GM12892 (cell line): Measurements from ENCODE around the gene DNAJB13.

Source experiments
- DNase-seq: peaks from one replicate; pipeline ENCODE4 v3.0.0; 2011; ENCODE audit not compliant: insufficient read length
- FAIRE-seq: peaks from 2 replicates; lab custom pipeline; 2011; peaks lifted over from hg19 to GRCh38; lab: Jason Lieb, UNC
- POLR2A ChIP-seq: IDR thresholded peaks from 2 replicates; pipeline ENCODE4 v1.6.1; 2011; ENCODE audit warnings: low read depth, low read length, control low read depth
- POLR2AphosphoS5 ChIP-seq: IDR thresholded peaks from 2 replicates; pipeline ENCODE4 v1.6.1; 2011; ENCODE audit warnings: low read depth, low read length, control low read depth
- TAF1 ChIP-seq: IDR thresholded peaks from 2 replicates; pipeline ENCODE4 v1.6.1; 2011; ENCODE audit warnings: low read depth, mild to moderate bottlenecking, control low read depth, low read length, borderline replicate concordance

Gene DNAJB13

GRCh38 chr11:74015919-74016684, 65.3 kb downstream of the DNAJB13 start:
- FAIRE-seq, result no peak
- TF ChIP-seq POLR2AphosphoS5, result no peak
- TF ChIP-seq POLR2A, result no peak
- TF ChIP-seq TAF1, result no peak
- DNase-seq, result no peak

- TF ChIP-seq POLR2A, result no peak
- no peak for TF ChIP-seq TAF1
- no peak for TF ChIP-seq POLR2AphosphoS5
- DNase-seq, result no peak
- FAIRE-seq, result no peak
Observed at GRCh38 chr11:74017631-74018030, 66.8 kb downstream of the DNAJB13 start.

GRCh38 chr11:74018331-74019005, 67.6 kb downstream of the DNAJB13 start:
- DNase-seq (no peak), FAIRE-seq (no peak)
- no peak for TF ChIP-seq TAF1
- no peak for TF ChIP-seq POLR2AphosphoS5
- no peak for TF ChIP-seq POLR2A

DNA sequence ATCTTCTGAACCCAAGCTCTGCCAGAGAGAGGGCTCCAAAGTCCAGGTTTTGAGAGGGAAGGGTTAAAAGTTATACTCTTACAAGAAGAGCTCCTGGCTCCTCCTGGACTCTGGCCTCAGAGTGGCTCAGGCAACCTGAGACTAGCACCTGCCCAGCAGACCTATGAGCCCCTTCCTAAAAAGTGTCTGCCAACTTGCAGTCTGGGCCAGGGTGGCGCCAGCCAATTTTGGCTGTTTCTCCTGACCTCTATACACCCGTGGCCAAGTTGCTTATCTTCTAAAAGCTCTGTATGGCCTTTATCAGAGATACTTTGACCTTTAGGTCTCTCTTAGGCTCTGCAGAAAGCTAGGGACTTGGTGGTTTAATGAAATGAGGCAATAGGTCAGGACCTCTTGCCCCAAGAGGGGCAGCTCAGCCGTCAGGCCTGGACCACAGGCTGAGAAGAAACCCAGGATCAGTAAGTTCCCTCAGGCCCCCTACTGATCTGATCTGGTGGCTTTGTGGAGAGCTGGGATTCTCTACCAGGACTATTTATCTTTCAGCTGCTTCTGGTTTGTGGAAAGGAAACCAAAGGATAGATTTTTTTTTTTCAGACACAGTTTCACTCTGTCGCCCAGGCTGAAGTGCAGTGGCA, 68.4 kb downstream of the DNAJB13 start:
- FAIRE-seq, result no peak

DNA sequence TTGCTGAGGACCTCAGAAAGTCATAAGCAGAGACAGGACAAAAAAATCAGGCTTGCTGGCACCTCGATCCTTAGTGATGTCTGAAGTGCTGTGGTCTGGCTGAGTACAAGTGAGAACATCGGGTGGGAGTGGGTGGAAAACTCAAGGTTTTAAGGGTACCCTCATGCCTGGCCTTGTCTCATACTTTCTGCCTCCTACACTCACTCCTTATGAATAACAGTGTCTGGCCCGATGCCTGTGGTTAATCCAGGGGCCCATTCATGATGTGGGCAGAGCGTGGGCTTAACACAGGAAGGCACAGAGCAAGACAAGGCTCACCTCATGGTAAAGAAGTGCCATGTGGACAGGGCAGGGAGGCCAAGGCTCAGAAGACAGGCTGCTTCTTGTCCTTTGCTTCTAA, 69.0 kb downstream of the DNAJB13 start:
- TF ChIP-seq POLR2AphosphoS5 (no peak), TAF1 (no peak), POLR2A (no peak)
- DNase-seq (no peak), FAIRE-seq (peak; percentile 80)

More for the DNA sequence above, 68.4 kb downstream of the DNAJB13 start:
- TF ChIP-seq TAF1 (no peak), POLR2AphosphoS5 (no peak), POLR2A (no peak)
- no peak for DNase-seq
